HFFc6 (cell line): Measurements from ENCODE around the gene WNT4. TPM values are rescaled to one million over a fixed set of nuclear protein-coding genes. Genes with fewer than 3 reads are reported as not detected.

ENCODE experiments used
- DNase-seq: peaks from one replicate; pipeline ENCODE4 v3.0.0-alpha.2; 2018
- H3K27ac Mint-ChIP-seq: 2 replicates; pipeline ENCODE4 v1.8.0; 2020; ENCODE audit warnings: mild to moderate bottlenecking, mixed read lengths
- H3K27me3 Mint-ChIP-seq: 2 replicates; pipeline ENCODE4 v1.8.0; 2021; ENCODE audit warnings: mild to moderate bottlenecking, moderate library complexity, mixed read lengths; ENCODE audit not compliant: insufficient read depth
- H3K36me3 Mint-ChIP-seq: 2 replicates; pipeline ENCODE4 v1.8.0; 2021; ENCODE audit warnings: low read depth, mixed read lengths
- H3K4me1 Mint-ChIP-seq: 2 replicates; pipeline ENCODE4 v1.8.0; 2020; ENCODE audit warnings: low read depth, mixed read lengths
- H3K4me3 Mint-ChIP-seq: 2 replicates; pipeline ENCODE4 v1.8.0; 2020; ENCODE audit warnings: mild to moderate bottlenecking, moderate library complexity, mixed read lengths
- H3K9me3 Mint-ChIP-seq: 2 replicates; pipeline ENCODE4 v1.8.0; 2020; ENCODE audit warnings: mild to moderate bottlenecking, mixed read lengths
- total RNA-seq, 6 experiments: library from RNA; stranded (reverse); fragmentation: NEBNext Ultra II Directional; extraction: Animal tissue kit (Norgen Biotek cat#: 25700); gene quantifications; 2 replicates in 1 of 6; 3 replicates in 5 of 6; pipeline ENCODE4 v1.2.3, GENCODE V29; 2021
- TF ChIP-seq, protein P1 (sequence below): fragments of 200-600 bp; sonication (generic); IDR thresholded peaks from 2 replicates; pipeline ENCODE4 v1.5.0; 2021; ENCODE audit warnings: antibody characterized with exemption, mild to moderate bottlenecking

Gene WNT4
- total RNA-seq, 6 experiments from 2014 or later: not detected

- no peaks in the 10 kb centered on the region; the same call in 1 of the 2 replicates for H3K27me3 Mint-ChIP-seq
- H3K27ac Mint-ChIP-seq: peak overlapping the region; percentile 56
- H3K36me3 Mint-ChIP-seq: peaks cover 20% of the 10 kb centered on the region
- peaks cover 57% of the 10 kb centered on the region for H3K4me1 Mint-ChIP-seq
- no peak overlapping the region for H3K4me3 Mint-ChIP-seq
- DNase-seq: no peak
- no peaks in the 10 kb centered on the region for H3K9me3 Mint-ChIP-seq
- TF ChIP-seq, protein P1, sequence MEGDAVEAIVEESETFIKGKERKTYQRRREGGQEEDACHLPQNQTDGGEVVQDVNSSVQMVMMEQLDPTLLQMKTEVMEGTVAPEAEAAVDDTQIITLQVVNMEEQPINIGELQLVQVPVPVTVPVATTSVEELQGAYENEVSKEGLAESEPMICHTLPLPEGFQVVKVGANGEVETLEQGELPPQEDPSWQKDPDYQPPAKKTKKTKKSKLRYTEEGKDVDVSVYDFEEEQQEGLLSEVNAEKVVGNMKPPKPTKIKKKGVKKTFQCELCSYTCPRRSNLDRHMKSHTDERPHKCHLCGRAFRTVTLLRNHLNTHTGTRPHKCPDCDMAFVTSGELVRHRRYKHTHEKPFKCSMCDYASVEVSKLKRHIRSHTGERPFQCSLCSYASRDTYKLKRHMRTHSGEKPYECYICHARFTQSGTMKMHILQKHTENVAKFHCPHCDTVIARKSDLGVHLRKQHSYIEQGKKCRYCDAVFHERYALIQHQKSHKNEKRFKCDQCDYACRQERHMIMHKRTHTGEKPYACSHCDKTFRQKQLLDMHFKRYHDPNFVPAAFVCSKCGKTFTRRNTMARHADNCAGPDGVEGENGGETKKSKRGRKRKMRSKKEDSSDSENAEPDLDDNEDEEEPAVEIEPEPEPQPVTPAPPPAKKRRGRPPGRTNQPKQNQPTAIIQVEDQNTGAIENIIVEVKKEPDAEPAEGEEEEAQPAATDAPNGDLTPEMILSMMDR: no peak
Measured at GRCh38 chr1:22078133-22078532, 64.8 kb downstream of the WNT4 start.

DNA sequence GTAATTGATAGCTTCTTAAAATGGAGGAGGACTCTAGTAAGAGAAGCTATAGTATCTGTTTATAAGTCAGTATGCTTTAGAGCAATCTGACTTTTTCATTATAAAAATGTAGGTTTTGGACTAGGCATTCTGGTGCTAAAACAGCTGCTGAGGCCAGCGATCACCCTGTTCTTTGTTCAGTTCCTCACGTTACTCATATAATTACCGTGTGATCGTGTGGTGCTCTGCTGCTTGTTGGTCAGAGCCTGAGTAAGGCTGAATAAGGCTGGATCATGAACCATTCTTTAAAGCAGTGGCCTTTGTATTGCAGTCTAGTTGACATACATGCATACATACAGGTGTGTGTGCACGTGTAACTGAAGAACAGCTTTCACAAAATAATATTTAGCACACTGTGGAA is 65.2 kb downstream of the WNT4 start:
- TF ChIP-seq, protein P1: no peak
- Mint-ChIP-seq H3K27me3 (no peaks in the 10 kb centered on the region; the same call in 1 of the 2 replicates), H3K4me1 (peaks cover 57% of the 10 kb centered on the region), H3K27ac (peak overlapping the region; percentile 56), H3K36me3 (peaks cover 20% of the 10 kb centered on the region), H3K9me3 (no peaks in the 10 kb centered on the region), H3K4me3 (no peak overlapping the region)
- peak; percentile 45 for DNase-seq

DNA sequence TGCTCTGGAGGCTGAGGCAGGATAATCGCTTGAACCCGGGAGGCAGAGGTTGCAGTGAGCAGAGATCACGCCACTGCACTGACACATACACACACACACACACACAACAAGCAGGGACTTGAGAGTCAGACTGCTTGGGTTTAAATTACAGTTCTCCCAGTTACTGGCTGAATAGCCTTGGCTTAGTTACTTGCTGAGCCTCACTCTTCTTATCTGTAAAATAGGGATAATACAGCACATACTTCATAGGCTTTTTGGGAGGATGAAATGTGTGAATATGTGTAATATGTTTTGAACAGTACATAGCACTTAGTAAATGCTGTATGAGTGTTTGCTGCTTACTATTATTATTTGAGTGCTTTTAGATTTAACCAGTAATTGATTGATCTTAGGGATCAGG is 66.6 kb downstream of the WNT4 start:
- TF ChIP-seq, protein P1: no peak
- H3K27me3 Mint-ChIP-seq: no peaks in the 10 kb centered on the region
- peaks cover 25% of the 10 kb centered on the region for H3K36me3 Mint-ChIP-seq
- peaks cover 64% of the 10 kb centered on the region for H3K4me1 Mint-ChIP-seq
- DNase-seq: no peak
- no peaks in the 10 kb centered on the region for H3K9me3 Mint-ChIP-seq
- H3K4me3 Mint-ChIP-seq: no peak overlapping the region
- peak overlapping the region; percentile 53 for H3K27ac Mint-ChIP-seq

GRCh38 chr1:22075718-22076117 is 67.2 kb downstream of the WNT4 start:
- H3K36me3 Mint-ChIP-seq: peaks cover 26% of the 10 kb centered on the region
- H3K27me3 Mint-ChIP-seq: no peaks in the 10 kb centered on the region
- H3K9me3 Mint-ChIP-seq: no peaks in the 10 kb centered on the region
- peak overlapping the region; percentile 14; the same call in 1 of the 2 replicates for H3K27ac Mint-ChIP-seq
- TF ChIP-seq, protein P1: no peak
- no peak overlapping the region for H3K4me3 Mint-ChIP-seq
- DNase-seq: no peak
- H3K4me1 Mint-ChIP-seq: peaks cover 64% of the 10 kb centered on the region

- Mint-ChIP-seq H3K4me1 (peaks cover 66% of the 10 kb centered on the region), H3K9me3 (no peaks in the 10 kb centered on the region), H3K27me3 (no peaks in the 10 kb centered on the region), H3K36me3 (peaks cover 29% of the 10 kb centered on the region), H3K4me3 (no peak overlapping the region), H3K27ac (peak overlapping the region; percentile 16)
- TF ChIP-seq, protein P1: no peak
- DNase-seq: no peak
Measured at GRCh38 chr1:22074803-22075202, 68.1 kb downstream of the WNT4 start.

GRCh38 chr1:22071511-22071910 is 71.4 kb downstream of the WNT4 start:
- TF ChIP-seq, protein P1: no peak
- Mint-ChIP-seq H3K27ac (no peak overlapping the region; the same call in 1 of the 2 replicates), H3K4me1 (peaks cover 60% of the 10 kb centered on the region), H3K36me3 (peaks cover 26% of the 10 kb centered on the region), H3K9me3 (no peaks in the 10 kb centered on the region), H3K27me3 (peaks cover 1% of the 10 kb centered on the region; the same call in 1 of the 2 replicates), H3K4me3 (no peak overlapping the region)
- DNase-seq: no peak
